Middle frontal gyrus (tissue), 1 donor: ENCODE results near the gene BRI3.
"Not testable (repeated sequence)": the region's sequence is repeated elsewhere in the genome, so short reads cannot be mapped to it uniquely, and the experiment has no call there.

Source experiments
- DNase-seq: peaks from one replicate; pipeline ENCODE4 v3.0.0-alpha.2; 2015; ENCODE audit warnings: low spot score; ENCODE audit errors: extremely low spot score

Gene BRI3

DNA sequence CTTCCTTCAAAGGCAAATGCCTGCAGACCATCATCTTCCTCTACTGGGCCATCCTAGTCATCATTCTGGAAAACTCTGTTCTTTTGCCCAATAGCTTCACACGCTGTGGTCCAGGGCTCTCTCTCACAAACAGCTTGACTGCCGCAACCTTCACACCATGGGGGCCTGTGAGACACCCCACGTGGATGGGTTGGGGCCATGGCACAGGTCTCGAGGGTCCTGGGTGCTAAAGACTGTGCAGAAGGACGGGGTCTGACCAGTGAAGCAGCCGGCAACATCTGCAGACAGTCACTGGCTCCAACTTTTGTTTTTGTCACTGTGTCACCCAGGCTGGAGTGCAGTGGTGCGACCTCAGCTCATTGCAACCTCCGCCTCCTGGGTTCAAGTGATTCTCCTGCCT, 28.1 kb downstream of the BRI3 start:
- no peak for DNase-seq

DNA sequence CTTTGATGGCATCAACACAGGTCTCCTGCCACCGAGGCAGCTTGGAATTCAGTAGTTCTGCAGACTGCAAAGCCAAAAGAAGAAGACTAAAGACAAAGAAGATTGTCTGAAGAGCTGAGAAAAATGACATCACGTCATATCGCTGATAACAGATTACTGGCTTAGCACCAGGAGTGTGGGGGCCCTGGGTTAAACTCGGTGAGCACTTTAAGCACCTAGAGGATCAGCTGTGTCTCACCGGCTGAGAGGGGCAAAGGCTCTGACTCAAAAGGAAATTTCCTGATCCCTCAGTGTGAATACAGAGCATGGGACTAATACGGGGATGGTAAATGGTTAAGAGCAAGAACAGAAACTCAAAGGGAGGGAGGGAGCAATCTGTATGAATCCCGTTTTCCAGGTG, 30.7 kb downstream of the BRI3 start:
- DNase-seq = no peak

DNA sequence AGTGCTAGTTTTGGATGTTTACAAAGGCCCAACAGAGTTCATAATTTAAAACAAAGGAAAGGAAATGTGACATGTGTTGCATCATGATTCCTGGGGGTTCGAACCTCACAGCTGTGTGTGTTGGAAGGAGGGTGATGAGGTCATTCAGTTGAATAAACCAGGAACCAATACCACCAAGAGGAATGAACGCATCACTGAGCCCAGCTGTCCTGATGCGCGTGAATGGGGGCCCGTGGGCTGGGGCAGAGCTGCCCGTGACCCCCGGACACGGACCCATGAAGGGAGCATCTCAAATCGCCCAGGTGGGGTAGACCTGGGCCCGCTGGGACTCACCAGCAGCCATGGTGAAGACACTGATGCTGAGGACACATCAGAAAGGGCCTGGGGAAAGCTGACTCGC, 33.0 kb downstream of the BRI3 start:
- DNase-seq = no peak

DNA sequence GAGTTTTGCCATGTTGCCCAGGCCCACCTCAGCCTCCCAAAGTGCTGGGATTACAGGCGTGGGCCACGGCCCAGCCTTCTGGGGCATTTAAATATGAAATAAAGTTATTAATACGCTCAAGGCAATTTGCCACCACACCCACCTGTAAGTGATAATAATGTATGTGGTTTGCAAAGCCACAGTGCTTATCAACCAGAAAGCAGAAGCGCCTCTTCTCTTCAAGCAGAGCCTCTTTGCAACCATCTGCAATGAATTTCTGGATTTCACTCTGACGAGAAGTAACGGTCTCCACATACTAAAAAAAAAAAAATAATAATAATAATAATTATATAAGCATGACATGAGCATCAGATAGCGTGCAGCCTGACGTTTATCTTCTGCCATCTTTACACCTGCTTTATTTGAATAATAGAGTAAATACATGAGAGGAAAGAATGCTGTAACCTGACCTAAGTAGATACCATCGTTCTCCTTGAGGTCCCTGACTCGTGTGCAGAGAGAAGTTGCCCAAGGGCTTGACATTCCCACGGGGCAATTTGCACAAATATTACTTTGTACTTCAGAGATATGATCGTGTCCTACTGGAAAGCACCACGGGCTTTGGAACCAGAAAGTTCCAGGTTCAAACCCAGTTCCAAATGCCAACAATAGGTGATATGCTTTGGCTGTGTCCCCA, 34.0 kb downstream of the BRI3 start:
- DNase-seq = no peak

DNA sequence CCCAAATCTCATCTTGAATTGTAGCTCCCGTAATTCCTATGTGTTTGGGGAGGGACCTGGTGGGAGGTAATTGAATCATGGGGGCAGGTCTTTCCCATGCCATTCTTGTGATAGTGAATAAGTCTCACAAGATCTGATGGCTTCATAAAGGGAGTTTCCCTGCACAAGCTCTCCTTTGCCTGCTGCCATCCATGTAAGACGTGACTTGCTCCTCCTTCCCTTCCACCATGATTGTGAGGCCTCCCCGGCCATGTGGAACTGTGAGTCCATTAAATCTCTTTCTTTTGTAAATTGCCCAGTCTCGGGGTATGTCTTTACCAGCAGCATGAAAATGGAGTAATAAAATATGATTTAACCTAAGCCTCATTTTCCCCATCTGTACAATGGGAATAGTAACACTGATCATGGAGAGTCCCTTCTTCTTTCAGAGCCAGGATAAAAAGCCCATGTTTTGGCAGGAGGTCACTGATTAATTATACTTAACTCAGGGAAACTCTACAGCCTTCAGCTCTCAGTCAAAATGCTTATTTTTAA, 34.6 kb downstream of the BRI3 start:
- DNase-seq = not testable (repeated sequence)

DNA sequence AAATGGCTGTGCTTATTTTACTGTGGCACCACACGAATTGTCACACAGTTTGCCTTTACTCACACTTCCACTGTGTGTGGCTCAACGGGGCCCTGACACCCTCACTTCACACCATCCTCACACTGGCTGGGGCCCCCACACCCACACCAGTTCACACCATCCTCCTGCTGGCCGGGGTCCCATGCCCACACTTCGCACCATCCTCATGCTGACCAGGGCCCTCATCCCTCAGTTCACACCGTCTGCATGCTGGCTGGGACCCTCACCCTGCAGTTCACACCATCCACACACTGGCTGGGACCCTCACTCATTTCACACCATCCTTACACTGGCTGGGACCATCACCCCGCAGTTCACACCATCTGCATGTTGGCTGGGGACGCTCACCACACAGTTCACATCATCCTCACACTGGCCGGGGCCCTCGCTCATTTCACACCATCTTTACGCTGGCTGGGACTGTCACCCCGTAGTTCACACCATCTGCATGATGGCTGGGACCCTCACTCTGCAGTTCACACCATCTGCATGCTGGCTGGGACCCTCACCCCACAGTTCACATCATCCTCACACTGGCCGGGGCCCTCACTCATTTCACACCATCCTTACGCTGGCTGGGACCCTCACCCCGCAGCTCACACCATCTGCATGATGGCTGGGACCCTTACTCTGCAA, 36.0 kb downstream of the BRI3 start:
- no peak for DNase-seq

DNA sequence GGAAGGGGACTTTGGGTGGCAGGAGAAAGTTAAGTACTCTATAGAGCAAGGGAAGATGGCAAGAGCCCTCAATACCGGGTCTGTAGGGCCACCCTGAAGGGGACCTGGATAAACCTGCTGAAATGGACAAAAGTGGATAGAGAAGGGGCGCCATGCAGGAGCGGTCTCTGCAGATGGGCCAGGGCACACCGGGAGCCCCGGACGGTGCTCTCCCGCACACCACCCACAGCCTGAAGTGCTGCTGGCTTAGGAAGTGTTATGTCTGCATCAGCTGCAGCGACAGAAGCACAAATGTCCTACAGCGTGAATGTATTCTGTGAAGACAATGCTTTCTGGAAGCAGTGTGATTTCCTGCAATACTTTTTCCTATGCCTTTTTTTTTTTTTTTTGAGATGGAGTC, 37.7 kb downstream of the BRI3 start:
- DNase-seq = no peak

DNA sequence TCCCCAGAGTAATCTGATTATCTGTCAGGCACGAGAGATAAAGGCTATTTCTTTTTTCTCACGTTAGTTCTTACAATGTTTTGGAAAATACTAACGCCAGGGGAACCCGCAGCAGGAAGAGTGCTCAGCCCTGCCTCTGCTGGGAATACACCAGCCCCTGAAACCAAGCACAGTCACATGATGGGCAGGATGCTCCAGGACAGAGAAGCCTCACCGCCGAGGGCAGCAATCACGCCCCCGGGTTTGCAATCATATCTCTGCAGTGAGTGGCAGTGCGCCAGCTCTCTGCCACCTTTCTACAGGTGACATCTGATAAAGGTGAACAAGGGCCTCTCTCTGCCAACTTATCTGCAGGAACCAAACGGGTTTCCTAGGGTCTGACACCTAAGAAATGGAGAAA, 39.8 kb downstream of the BRI3 start:
- DNase-seq = no peak

DNA sequence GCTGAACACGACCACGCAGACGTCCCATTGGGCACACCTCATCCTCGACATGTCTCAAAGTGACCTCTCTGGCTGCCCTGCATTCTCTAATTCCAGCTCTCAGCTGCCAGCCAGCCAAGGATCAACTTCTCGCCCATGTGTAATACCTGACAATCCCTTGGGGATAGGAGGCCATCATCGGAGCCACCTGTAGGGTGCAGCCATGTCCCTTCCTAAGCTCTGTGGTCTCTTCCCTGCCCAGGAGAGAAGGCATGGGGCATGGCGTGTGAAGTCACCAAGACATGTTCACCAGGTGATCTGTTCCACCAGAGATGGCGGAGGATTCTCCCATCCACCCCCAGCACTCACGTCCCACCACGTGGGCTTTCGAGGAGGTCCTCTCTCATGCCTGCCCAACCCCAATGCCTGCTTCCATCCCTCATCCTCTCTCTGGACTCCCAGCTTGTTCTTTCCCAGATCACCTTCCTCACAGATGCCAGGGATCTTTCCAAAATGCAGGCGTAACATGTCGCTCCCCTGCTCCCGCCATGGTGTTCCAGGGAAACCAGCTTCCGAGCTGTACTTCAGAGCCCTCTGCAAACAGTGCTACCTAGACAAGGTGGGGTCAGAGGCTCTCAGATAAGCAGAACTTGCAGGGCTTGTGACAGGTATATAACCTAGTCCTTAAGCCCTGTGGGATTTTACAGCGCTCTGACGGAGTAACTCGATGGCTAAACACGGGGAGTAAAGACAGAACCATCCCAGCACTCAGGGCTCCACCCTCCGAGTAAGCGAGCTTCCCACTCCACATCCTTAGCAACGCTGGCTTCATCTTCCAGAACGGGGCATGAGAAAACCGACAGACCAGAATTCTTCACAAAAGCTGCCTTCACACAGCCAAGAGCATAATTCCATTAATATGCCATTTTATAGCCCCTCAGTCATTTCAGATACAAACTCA, 41.1 kb downstream of the BRI3 start:
- no peak for DNase-seq

DNA sequence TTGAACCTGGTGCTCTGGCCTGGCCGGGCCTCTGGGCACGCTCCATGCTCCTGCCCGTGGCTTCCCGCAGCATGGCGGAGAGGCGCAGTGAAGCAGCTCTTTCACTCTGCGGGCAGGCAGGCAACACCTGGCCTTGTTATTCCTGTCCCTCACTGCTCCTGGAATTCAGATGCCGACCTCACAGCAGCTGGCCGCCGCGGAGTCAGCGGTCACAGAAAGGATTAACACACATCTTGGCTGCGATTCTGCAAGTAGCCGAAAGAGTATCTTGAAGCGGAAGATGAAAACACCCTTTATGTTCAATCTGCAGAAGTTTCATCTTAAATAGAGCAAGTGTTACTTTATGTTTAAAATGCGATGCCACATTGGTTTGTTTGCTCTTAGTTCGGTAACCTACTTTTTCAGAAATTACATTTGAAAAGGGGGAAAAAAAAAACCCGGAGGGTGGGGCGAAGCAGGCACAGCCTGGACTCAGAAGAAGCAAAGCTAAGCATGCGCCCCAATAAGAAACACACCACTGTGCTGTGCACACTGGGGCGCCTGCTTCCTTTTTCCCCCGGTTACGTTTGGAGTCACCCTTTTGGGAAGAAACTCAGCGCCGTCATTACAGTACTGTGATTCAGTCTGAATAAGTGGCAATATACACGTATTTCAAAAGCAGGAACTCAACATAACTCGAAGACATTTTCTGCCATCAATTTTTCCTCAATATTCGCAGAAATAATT, 42.3 kb downstream of the BRI3 start:
- DNase-seq = no peak

DNA sequence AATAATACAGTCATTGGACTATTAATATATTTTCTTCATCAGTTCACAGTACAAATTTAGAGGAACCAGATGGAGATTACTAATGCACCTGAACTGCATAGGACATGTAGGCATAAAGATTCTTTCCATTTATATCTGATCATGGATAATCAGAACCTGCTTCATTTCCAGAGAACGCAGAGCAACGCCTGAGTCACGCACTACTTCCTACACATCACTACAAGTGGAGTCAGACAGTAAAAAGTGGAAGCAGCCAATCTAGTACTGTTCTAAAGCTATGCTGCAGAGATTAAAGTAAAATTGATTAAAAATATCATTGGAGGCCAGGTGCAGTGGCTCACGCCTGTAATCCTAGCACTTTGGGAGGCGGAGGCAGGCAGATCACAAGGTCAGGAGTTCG, 43.3 kb downstream of the BRI3 start:
- DNase-seq = no peak

DNA sequence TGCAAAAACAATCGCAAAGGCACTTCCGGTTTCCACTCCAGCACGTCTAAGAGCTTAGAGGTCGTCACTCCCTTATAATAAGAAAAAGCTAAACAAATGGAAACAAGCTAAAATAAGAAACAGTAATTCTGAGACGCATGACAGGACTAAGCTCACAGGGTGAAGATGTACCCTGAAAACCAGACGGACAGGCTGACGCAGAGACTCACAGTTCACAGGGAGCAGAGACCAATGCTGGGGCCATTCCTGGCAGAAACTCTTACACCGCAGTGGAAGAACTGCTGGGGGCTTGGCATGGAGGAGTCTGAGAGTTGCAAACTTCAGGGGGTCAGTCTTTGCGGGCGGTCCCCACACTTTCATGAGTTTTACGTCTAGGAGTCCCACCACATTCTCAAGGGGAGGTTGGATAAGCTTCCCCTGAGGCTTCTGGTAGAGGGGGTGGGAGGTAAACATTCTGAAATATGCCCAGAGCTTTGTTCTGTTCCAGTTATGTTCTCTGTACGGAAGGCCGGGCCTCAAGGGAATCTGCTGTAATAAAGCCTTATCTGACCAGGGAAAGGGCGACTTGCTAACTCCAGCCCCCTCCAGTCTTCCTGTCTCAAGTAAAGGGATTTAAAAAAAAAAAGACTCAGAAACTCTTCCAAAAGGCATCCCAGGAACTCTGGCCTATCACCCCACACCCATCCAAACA, 47.8 kb downstream of the BRI3 start:
- no peak for DNase-seq

DNA sequence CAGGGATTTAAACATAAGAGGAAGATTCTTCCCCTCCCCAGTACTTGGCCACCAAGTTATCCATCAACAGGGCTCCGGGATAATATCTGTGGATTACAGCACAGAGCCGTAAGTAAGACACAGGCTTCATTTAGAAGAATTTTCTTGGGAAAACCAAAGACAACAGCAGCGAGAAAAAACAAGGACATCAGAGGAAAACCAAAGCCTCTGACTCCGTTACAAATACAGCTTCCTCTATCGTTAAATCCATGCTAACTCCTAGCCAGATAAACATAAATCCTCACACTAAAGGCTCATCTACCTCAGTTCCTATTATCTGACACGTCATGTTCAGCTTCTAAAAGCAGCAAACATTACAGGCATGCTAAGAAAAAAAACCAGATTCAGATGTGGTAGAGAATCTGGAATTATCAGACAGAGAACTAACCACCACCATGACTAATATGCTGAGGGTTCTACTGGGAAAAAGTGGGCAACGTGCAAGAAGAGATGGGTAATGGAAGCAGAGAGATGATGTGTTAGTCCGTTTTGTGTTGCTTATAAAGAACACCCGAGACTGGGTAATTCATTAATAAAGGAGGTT, 48.4 kb downstream of the BRI3 start:
- DNase-seq = no peak

DNA sequence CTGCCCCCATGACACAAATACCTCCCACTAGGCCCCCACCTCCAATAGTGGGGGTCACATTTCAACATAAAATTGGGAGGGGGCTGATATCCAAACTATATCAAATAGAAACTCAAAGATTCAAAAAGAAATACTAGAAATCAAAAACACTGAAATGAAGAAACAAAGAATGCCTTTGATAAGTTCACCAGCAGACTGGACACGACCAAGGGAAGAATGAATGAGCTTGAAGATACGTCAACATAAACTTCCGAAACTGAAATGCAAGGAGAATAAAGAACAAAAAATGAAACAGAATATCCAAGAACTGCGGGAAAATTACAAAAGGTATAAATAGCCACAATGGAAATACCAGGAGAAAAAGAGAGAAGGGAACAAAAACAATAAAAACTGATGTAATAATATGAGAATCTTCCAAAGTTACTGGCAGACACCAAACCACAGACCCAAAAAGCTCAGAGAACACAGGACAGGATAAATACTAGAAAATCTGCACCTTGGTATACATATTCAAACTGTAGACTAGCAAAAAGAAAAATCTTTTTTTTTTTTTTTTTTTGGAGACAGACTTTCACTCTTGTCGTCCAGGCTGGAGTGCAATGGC, 49.5 kb downstream of the BRI3 start:
- no peak for DNase-seq

DNA sequence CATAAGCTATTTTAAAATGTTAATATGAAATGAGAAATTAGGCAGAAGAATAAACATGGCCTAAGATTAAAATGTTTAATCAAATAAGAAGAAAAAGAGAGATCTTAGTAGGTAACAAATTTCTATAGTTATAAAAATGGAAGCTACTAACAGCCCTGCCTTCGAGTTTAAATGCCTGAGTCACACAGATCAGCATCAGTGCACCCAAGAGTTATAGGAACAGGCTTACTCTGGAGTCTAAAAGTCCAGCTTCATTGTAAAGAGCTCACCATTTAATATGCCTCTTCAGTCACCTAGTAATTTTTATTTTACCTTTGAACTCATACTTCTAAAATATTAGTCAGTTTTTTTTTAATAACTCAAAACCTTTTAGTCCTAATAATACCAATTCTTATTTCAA, 52.6 kb downstream of the BRI3 start:
- no peak for DNase-seq

DNA sequence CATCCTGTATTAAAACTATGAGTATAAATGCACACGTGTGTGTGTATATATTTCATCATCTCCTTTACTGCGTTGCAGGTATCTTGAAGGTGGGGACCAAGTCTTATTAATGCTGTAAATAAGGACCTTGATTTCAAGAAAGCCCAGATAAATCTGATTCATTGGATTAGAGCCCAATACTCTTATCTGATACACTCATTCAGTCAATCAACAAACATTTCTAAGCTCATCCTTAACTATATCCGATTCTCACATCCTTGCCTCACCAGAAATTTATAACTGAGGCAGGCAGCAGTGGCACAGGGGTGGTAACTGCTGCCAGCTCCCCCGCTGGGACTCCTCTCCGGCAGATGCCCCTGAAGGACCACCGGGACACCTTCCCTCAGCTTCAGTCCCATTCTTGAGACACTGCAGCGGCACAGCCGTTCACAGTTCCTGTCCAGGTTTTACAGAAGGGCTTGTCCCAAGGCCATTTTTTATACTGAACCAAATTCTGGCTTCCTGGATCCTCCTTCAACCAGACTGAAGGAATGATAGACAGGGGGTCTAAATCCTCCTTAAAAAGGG, 54.0 kb downstream of the BRI3 start:
- no peak for DNase-seq

DNA sequence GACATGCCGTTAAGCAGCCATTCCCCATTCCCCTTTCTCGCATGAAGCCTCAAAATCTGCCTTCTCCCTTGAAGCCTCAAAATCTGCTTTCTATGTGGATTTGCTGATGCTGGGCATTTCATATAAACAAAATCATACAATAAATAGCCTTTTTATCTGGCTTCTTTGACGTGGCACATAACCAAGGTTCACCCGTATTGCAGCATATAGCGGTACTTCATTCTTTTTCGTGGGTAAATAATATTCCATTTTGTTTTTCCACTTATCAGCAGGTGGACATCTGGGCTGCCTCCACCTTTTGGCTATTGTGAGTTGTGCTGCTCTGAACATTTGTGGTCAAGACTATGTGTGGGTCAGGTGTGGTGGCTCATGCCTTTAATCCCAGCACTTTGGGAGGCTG, 57.0 kb downstream of the BRI3 start:
- no peak for DNase-seq

DNA sequence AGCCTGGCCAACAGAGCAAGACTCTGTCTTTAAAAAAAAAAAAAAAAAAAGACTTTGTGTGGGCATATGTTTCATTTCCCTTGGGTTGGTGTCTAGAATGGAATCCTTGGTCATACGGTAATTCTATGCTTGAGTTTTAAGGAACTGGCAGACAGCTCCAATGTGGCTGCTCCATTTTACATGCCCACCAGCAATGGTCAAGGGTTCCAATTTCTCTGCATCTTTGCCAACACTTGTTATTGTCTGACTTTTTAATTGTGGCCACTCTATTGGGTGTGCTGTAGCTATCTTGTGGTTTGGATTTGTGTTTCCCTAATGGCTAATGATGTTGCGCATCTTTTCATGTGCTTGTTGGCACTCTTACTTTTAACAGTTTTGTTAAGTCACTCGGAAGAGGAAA, 57.6 kb downstream of the BRI3 start:
- DNase-seq = no peak

DNA sequence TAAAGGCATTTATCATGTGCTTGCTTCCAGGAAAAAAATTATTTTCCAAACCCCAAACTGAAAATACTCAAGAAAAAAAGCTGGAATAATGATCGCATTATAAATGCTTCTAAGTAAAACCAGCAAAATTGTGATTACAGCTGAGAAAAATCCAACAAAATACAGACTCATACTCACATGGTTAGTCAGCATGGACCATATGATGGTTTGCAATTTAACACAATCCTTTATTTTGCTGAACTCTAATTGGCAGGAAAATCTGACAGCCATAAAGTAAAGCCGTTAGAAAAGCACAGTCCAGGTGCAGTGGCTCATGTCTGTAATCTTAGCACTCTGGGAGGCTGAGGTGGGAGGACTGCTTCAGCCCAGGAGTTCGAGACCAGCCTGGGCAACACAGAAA, 59.6 kb downstream of the BRI3 start:
- no peak for DNase-seq
